ENCODE data around the gene TRPV4.

The TRPV4 gene

GRCh38 chr12:109815757-109816617 lies 17.2 kb downstream of the TRPV4 start:
- H3K4me3 ChIP-seq (ENCODE audit: low read depth, low read length) = no peak overlapping the region
- no peak for TF ChIP-seq CTCF (conservative IDR thresholded peaks at IDR 0.05; ENCODE audit: low read depth, low read length)
- no peak for DNase-seq (ENCODE audit: low read depth)

GRCh38 chr12:109815225-109815624 lies 18.0 kb downstream of the TRPV4 start:
- H3K4me3 ChIP-seq (ENCODE audit: low read depth, low read length) = no peak overlapping the region
- no peak for TF ChIP-seq CTCF (conservative IDR thresholded peaks at IDR 0.05; ENCODE audit: low read depth, low read length)
- no peak for DNase-seq (ENCODE audit: low read depth)

GRCh38 chr12:109814600-109815150 lies 18.5 kb downstream of the TRPV4 start:
- DNase-seq (ENCODE audit: low read depth) = no peak
- no peak overlapping the region for H3K4me3 ChIP-seq (ENCODE audit: low read depth, low read length)
- no peak for TF ChIP-seq CTCF (conservative IDR thresholded peaks at IDR 0.05; ENCODE audit: low read depth, low read length)

GRCh38 chr12:109813810-109814416 lies 19.3 kb downstream of the TRPV4 start:
- DNase-seq (ENCODE audit: low read depth) = no peak
- no peak for TF ChIP-seq CTCF (conservative IDR thresholded peaks at IDR 0.05; ENCODE audit: low read depth, low read length)
- H3K4me3 ChIP-seq (ENCODE audit: low read depth, low read length) = no peak overlapping the region

GRCh38 chr12:109811624-109811995 lies 21.6 kb downstream of the TRPV4 start:
- DNase-seq (ENCODE audit: low read depth) = no peak
- no peak overlapping the region for H3K4me3 ChIP-seq (ENCODE audit: low read depth, low read length)
- TF ChIP-seq CTCF (conservative IDR thresholded peaks at IDR 0.05; ENCODE audit: low read depth, low read length) = peak; percentile 41

GRCh38 chr12:109810954-109811623 lies 22.1 kb downstream of the TRPV4 start:
- no peak for TF ChIP-seq CTCF (conservative IDR thresholded peaks at IDR 0.05; ENCODE audit: low read depth, low read length)
- H3K4me3 ChIP-seq (ENCODE audit: low read depth, low read length) = no peak overlapping the region
- DNase-seq (ENCODE audit: low read depth) = no peak

Data from choroid plexus epithelial cell (primary cell).